RPMI8226 (cell line): ENCODE results near the gene TIMM17B.
"Not testable (repeated sequence)": the region's sequence is repeated elsewhere in the genome, so short reads cannot be mapped to it uniquely, and the experiment has no call there.

Experiments used
- DNase-seq: peaks from one replicate; pipeline ENCODE4 v3.0.0-alpha.2; 2015

Gene TIMM17B

DNA sequence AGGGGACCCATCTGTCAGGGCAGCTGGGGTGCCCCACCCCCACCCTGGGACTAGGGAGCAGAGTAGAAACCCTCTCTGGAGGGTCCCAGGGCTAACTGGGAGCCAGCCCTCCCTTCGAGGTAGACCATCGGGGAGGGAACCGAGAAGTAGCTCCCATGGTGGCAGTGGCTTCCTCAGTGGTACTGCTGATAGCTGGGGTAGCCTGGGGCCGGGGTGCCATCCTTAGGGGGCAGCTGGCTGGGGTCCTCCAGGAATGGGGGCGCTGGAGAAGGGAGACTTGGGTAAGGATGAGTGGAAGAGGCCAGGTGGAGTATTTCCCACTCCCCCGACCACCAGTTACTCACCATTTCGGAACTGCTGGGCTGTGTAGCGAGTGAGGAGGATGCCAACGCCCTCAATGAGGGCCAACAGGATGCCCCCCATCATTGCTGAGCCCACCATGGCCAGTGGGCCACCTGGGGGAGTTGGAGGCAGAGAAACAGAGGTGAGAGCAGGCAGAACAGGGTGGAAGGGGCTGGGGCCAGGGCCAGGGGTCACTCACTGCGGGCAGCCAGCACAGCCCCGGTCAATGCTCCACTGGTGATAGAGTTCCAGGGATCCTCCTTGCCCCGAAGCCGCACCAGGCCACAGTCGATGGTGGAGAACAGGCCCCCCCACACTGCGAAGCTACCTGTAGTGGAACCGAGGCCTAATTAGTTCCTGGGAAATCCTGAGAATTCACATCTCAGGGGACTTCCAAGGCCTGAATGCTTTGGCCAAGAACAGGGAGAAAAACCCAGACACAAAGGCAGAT lies 3.8 kb downstream of the TIMM17B start:
- no peak for DNase-seq

GRCh38 chrX:48892896-48893295 lies 4.7 kb downstream of the TIMM17B start:
- DNase-seq = no peak

DNA sequence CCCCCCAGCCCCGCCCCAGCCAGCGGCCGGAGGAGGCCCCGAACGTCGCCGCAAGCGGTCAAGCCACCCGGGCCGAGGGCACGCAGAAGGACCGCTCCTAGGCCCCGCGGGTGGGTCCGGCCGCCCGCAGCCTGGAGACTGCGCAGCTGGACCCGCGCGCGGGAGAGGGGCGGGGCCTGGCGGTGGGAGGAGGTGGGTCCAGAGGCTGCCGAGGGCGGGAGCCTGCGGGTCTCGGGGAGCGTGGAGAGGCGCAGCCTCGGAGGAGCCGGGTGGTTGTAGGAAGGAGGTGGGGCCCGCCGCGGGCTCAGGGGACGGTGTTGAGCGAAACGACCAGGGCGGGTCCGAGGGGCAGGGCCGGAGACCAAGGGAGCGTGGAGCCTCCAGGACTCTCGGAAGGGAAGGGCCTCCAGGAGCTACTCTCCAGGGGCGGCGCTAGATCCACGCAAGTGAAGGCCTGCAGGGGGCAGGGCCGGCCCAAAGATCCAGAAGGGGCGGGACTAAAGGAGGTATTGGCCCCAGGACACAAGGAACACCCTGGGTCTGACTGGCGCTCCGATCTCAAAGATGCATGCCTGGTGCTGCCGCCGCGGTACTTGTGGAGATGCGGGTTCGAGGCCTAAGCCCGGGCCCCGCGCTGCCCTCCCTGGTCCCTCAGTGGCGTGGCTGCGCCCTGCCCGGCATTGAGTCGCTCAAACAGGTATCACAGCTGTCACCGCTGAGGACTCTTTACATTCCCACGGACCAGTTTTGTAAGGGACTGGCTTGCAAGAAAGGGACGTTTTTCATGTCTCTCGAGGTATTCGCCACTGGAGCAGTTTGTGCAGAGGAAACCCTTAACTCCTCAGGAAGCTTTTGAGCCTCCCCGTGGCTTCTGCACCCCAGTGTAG lies 5.9 kb downstream of the TIMM17B start:
- peak; percentile 90 for DNase-seq

DNA sequence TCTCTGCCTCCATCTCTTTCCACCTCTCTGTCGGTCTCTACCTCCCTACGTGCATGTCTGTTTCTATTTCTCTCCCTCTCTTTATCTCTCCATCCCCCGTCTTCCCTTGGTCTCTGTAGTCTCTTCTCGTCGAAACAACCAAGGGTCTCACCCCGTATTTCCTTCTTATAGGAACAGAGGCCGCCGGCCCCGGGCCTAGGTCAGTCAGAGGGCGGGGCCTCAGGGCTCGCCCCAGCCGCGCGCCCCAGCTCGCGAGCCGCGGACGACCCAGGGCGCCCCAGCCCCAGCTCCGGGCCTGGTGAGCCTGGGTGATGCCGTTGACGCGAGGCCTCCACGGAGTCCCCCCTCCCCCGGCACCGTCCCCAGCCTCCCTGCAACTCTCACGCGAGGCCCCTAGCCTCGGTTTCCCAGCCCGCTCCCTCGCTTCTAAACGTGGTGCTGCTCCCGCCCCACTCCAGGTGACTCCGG lies 6.6 kb downstream of the TIMM17B start:
- no peak for DNase-seq

- no peak for DNase-seq
Observed at GRCh38 chrX:48890296-48890925, 7.2 kb downstream of the TIMM17B start.

GRCh38 chrX:48886586-48886985 lies 11.0 kb downstream of the TIMM17B start:
- not testable (repeated sequence) for DNase-seq

GRCh38 chrX:48883729-48884128 lies 13.8 kb downstream of the TIMM17B start:
- peak; percentile 75 for DNase-seq

- not testable (repeated sequence) for DNase-seq
Observed at GRCh38 chrX:48876944-48877343, 20.6 kb downstream of the TIMM17B start.

DNA sequence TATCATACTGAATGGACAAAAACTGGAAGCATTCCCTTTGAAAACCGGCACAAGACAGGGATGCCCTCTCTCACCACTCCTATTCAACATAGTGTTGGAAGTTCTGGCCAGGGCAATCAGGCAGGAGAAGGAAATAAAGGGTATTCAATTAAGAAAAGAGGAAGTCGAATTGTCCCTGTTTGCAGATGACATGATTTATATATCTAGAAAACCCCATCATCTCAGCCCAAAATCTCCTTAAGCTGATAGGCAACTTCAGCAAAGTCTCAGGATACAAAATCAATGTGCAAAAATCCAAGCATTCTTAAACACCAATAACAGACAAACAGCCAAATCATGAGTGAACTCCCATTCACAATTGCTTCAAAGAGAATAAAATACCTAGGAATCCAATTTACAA lies 25.6 kb downstream of the TIMM17B start:
- not testable (repeated sequence) for DNase-seq

DNA sequence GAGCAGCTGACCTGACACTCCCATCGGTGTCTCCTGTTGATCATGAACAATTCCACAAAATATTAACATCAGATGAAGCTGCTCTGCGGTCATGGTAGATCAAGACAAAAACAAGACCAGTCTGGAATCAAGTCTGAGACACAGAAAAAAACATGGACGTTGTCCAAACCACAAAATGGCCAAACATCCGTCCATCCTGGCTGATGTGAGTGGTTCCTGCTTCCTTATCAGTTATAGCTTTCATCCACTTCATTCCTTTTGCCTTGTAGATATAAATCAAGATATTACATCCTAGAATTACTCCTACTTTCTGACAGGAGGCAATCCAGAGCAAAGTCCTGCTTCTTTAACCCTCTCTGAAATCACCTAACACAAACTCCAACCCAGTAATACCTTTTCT lies 33.4 kb downstream of the TIMM17B start:
- no peak for DNase-seq

- peak; percentile 33 for DNase-seq
Observed at GRCh38 chrX:48854898-48855297, 42.7 kb downstream of the TIMM17B start.

- not testable (repeated sequence) for DNase-seq
Observed at GRCh38 chrX:48854121-48854804, 43.3 kb downstream of the TIMM17B start.

- DNase-seq = not testable (repeated sequence)
Observed at GRCh38 chrX:48853494-48853893, 44.1 kb downstream of the TIMM17B start.

GRCh38 chrX:48852857-48853256 lies 44.7 kb downstream of the TIMM17B start:
- DNase-seq = no peak

DNA sequence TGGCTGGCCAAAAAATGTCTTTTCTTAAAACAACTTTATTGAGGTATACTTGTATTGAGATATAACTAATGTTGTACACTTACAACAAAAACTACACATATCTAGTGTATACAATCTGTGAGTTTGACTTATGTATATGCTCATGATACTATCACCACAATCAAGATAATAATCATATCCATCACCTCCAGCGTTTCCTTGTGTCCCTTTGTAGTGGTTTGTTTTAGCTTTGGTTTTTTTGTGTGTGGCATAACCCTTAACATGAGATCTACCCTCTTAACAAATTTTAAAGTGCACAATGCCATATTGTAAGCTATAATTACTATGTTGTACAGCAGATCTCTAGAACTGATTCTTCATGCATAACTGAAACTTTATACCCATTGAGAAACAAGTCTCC lies 48.7 kb downstream of the TIMM17B start:
- no peak for DNase-seq
